HEK293T (cell line): ENCODE measurements around the gene LYAR.
"Not testable (repeated sequence)": the region's sequence is repeated elsewhere in the genome, so short reads cannot be mapped to it uniquely, and the experiment has no call there.

Experiments used
- CTCF ChIA-PET: fragments of 350-600 bp; formaldehyde crosslinking; extraction: SDS; loops from one replicate; lab custom pipeline; 2021; ENCODE audit warnings: antibody characterized with exemption, inconsistent platforms; lab: Yijun Ruan, JAX
- POLR2A ChIA-PET: fragments of 350-600 bp; formaldehyde crosslinking; extraction: SDS; loops from one replicate; lab custom pipeline; 2020; ENCODE audit warnings: antibody characterized with exemption, inconsistent platforms; lab: Yijun Ruan, JAX
- DNase-seq: peaks from one replicate; pipeline ENCODE4 v3.0.0; 2012; ENCODE audit warnings: mixed read lengths; ENCODE audit errors: extremely low spot score
- ARNT ChIP-seq: fragments of 450-650 bp; IDR thresholded peaks from 2 replicates; pipeline ENCODE4 v1.6.1; 2017; ENCODE audit warnings: mild to moderate bottlenecking
- BHLHE40 ChIP-seq: fragments of 450-650 bp; IDR thresholded peaks from 2 replicates; pipeline ENCODE4 v1.6.1; 2016; ENCODE audit warnings: mild to moderate bottlenecking, moderate library complexity, borderline replicate concordance
- CTBP1 ChIP-seq: fragments of 450-650 bp; IDR thresholded peaks from 2 replicates; pipeline ENCODE4 v1.6.1; 2016; ENCODE audit warnings: borderline replicate concordance
- ELF4 ChIP-seq: fragments of 450-650 bp; IDR thresholded peaks from 2 replicates; pipeline ENCODE4 v1.6.1; 2017; ENCODE audit warnings: antibody characterized with exemption
- FOXA1 ChIP-seq: fragments of 450-650 bp; IDR thresholded peaks from 2 replicates; pipeline ENCODE4 v1.6.1; 2016; ENCODE audit warnings: mild to moderate bottlenecking
- FOXK2 ChIP-seq: fragments of 450-650 bp; IDR thresholded peaks from 2 replicates; pipeline ENCODE4 v1.6.1; 2016; ENCODE audit warnings: mild to moderate bottlenecking
- FOXM1 ChIP-seq: fragments of 450-650 bp; IDR thresholded peaks from 2 replicates; pipeline ENCODE4 v1.6.1; 2017; ENCODE audit warnings: mild to moderate bottlenecking, borderline replicate concordance
- HDGF ChIP-seq: fragments of 450-650 bp; IDR thresholded peaks from 2 replicates; pipeline ENCODE4 v1.6.1; 2017; ENCODE audit warnings: antibody characterized with exemption, borderline replicate concordance
- L3MBTL2 ChIP-seq: fragments of 450-650 bp; conservative IDR thresholded peaks from 2 replicates; pipeline ENCODE4 v1.6.1; 2016; ENCODE audit warnings: mild to moderate bottlenecking
- LEF1 ChIP-seq: fragments of 450-650 bp; IDR thresholded peaks from 2 replicates; pipeline ENCODE4 v1.6.1; 2017; ENCODE audit warnings: mild to moderate bottlenecking, borderline replicate concordance
- NFRKB ChIP-seq: fragments of 450-650 bp; IDR thresholded peaks from 2 replicates; pipeline ENCODE4 v1.6.1; 2016; ENCODE audit warnings: mild to moderate bottlenecking, moderate library complexity
- SP1 ChIP-seq: fragments of 450-650 bp; IDR thresholded peaks from 2 replicates; pipeline ENCODE4 v1.6.1; 2017
- SUZ12 ChIP-seq: fragments of 450-650 bp; IDR thresholded peaks from 2 replicates; pipeline ENCODE4 v1.6.1; 2016; ENCODE audit warnings: mild to moderate bottlenecking
- TARDBP ChIP-seq: fragments of 450-650 bp; IDR thresholded peaks from 2 replicates; pipeline ENCODE4 v1.6.1; 2016
- ZNF384 ChIP-seq: fragments of 450-650 bp; IDR thresholded peaks from 2 replicates; pipeline ENCODE4 v1.6.1; 2016
- TF ChIP-seq, protein P1 (sequence below): fragments of 450-650 bp; IDR thresholded peaks from 2 replicates; pipeline ENCODE4 v1.6.1; 2016

The LYAR gene

DNA sequence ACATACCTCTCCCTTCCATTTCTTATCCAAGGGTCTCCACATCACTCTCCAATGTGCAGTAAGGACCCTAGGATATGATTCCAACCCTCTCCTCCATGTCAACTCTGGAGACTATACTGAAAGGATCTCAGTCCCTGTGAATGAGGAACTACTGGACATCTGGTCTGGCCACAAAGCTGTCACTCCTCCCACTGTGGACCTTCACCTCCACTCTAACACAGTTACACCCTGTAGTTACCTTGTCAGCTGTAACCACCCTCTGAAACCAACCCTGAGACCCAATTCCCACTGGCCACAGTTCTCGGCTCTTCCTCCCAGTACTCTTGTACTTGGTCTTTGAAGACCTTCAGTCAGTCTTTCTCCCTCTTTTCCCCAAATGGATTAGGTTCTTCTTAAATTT is 44.8 kb downstream of the LYAR start:
- no peak for DNase-seq
- CTCF ChIA-PET, result no interaction called here
- POLR2A ChIA-PET, result no interaction called here
- TF ChIP-seq, protein P1, sequence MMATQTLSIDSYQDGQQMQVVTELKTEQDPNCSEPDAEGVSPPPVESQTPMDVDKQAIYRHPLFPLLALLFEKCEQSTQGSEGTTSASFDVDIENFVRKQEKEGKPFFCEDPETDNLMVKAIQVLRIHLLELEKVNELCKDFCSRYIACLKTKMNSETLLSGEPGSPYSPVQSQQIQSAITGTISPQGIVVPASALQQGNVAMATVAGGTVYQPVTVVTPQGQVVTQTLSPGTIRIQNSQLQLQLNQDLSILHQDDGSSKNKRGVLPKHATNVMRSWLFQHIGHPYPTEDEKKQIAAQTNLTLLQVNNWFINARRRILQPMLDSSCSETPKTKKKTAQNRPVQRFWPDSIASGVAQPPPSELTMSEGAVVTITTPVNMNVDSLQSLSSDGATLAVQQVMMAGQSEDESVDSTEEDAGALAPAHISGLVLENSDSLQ, result no peak
- TF ChIP-seq SP1 (no peak), HDGF (no peak), BHLHE40 (no peak)

GRCh38 chr4:4239551-4239950 is 50.4 kb downstream of the LYAR start:
- DNase-seq, CTCF ChIA-PET, POLR2A ChIA-PET: not testable (repeated sequence)

DNA sequence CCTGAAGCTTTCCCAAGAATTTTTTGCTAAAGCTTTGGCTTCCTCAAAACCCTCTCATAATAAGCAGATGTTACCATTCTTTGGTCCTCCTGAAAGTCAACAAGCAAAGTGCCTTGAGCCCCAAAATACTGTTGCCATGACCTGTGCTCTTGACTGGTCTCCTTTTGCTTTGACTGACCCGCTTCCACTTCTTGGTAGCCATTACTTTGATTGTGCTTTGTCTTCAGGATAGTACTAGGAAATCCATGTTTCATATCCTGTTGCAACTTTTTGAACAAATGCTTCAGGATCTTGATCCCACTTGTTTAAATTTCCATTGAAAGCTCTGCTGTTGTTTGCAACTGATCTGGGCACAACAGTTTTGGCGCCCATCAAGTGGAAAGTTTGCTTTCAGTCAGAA is 56.3 kb downstream of the LYAR start:
- CTCF ChIA-PET, result no interaction called here
- no peak for DNase-seq
- POLR2A ChIA-PET, result no interaction called here
- no peak for TF ChIP-seq SP1
- TF ChIP-seq L3MBTL2, result no peak
- no peak for TF ChIP-seq BHLHE40
- TF ChIP-seq SUZ12, result no peak
- no peak for TF ChIP-seq FOXA1
- TF ChIP-seq ELF4, result no peak

DNA sequence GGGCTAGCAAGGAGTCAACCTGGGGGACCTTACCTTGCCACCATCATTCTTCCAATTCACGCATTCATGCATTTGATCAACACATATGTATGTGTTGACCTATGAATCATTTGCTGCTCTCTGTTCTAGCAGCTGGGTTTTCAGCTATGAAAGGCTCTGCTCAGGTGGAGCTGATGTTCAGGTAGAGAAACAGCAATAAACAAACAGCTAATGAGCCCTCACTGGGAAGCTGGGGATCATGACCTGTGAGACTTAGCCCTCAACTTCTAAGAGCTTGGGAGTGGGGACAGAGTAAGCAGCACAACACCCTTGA is 61.6 kb downstream of the LYAR start:
- CTCF ChIA-PET, result no interaction called here
- no peak for DNase-seq
- POLR2A ChIA-PET, result no interaction called here
- TF ChIP-seq FOXM1 (no peak), BHLHE40 (no peak), ARNT (no peak)

DNA sequence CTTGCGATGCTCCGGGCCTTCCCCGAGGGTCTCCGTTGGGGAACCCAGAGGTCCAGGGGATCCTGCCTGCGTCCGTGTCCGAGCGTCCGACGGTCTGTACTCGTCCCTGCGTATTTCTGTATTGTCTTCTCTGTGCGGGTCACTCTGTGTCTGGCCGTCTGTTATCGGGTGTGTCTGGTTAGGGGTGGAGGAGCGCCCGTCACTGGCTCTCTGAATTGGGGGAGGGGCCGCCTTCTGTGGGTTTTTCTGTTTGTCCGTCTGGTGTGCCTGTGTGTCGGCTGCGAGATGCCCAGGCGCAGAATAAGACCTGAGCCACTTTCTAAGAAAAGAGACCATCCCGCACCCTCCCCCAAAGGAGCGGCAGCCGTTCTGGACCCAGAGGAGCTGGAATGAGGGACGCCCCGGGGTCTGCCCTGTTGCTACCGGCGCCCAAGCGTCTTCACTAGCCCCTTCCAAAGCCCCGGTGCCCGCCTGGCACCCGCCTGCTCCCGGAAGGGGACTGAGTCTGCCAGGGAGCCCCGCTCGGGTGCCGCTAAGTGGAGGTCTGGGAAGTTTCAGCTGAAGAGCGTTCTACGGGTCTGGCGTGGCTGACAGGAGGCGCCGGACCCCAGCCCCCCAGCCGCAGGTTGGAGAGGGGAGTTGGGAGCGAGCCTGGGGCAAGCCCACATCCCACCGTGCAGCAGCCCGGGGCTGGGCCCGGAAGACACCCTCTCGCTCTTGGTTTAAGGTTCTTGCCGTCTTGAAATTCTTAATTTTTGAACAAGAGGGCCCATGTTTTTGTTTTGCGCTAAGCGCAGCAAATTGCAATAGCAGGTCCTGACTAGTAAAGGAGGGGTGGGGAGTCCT is 62.2 kb downstream of the LYAR start:
- DNase-seq, result no peak
- no peak for TF ChIP-seq TARDBP
- no peak for TF ChIP-seq ZNF384
- no peak for TF ChIP-seq HDGF
- no peak for TF ChIP-seq BHLHE40
- TF ChIP-seq FOXM1, result no peak
- no peak for TF ChIP-seq SUZ12
- TF ChIP-seq NFRKB, result no peak
- no peak for TF ChIP-seq L3MBTL2
- ChIA-PET CTCF (no interaction called here), POLR2A (no interaction called here)

- ChIA-PET POLR2A (no interaction called here), CTCF (no interaction called here)
- no peak for TF ChIP-seq FOXM1
- no peak for TF ChIP-seq HDGF
- TF ChIP-seq, protein P1, result no peak
- no peak for TF ChIP-seq L3MBTL2
- no peak for TF ChIP-seq SUZ12
- no peak for TF ChIP-seq CTBP1
- no peak for TF ChIP-seq LEF1
- no peak for DNase-seq
Observed at GRCh38 chr4:4226606-4227438, 63.1 kb downstream of the LYAR start, which contains the start of gene OTOP1. Gene OTOP1, minus strand, starts transcription at chr4:4226929. Its CDS starts 65 bp downstream, at chr4:4226864.

DNA sequence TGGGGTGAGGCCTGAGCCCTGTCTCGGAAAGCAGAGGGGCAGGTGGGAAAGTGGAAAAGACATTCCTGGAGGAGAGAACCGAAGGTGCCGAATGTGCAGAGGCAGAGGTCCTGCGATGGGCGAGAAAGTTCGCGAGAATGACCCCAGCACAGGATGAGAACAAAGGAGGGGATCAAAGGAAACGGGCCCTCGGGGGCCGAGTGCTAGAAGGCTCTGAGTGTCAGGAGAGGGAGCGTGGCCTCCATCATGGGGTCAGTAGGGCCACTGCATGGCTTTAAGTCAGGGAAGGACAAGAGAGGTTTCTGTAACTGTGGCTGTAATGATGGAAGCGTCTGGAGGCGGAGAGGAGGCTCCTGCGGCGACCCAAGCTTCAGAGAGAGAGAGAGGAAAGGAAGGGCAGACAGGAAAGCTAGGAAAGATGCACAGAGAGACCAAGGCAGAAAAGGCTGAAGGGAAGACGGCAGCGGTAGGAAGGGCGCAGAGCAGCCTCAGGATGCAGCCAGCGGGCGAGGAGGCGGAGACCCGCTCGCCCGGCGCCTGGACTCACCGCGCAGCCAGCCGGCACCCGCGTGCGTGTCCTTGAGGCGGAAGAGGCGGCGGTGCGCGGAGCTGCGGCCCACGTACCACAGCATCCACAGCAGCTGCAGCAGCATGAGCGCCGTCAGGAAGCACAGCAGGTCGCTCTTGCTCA is 63.9 kb downstream of the LYAR start:
- TF ChIP-seq SP1, result no peak
- no peak for TF ChIP-seq FOXK2
- no peak for TF ChIP-seq HDGF
- no peak for TF ChIP-seq FOXA1
- DNase-seq, result no peak
- POLR2A ChIA-PET, result no interaction called here
- CTCF ChIA-PET, result no interaction called here
